HG03139 (cell line): ENCODE results near the gene LGR6.

ENCODE experiments used
- ATAC-seq: cut with Tn5 transposase; IDR thresholded peaks from one replicate; pipeline ENCODE4 v1.9.1; 2021; ENCODE audit not compliant: unreplicated experiment

Gene LGR6

GRCh38 chr1:202217951-202218350, 24.4 kb downstream of the LGR6 start:
- no peak for ATAC-seq

- ATAC-seq: no peak
These were observed 27.1 kb downstream of the LGR6 start for GRCh38 chr1:202220733-202221132.

- ATAC-seq: no peak
These were observed 28.6 kb downstream of the LGR6 start for GRCh38 chr1:202221911-202222909.

GRCh38 chr1:202223121-202223860, 29.7 kb downstream of the LGR6 start:
- ATAC-seq: no peak

- ATAC-seq: no peak
These were observed 30.9 kb downstream of the LGR6 start for GRCh38 chr1:202224453-202224852.

GRCh38 chr1:202225131-202225530, 31.5 kb downstream of the LGR6 start:
- ATAC-seq: no peak

- ATAC-seq: no peak
These were observed 33.6 kb downstream of the LGR6 start for GRCh38 chr1:202227053-202227672.

- no peak for ATAC-seq
These were observed 34.4 kb downstream of the LGR6 start for GRCh38 chr1:202227997-202228401.

- ATAC-seq: no peak
These were observed 35.0 kb downstream of the LGR6 start for GRCh38 chr1:202228484-202229122.

GRCh38 chr1:202229376-202229775, 35.8 kb downstream of the LGR6 start:
- ATAC-seq: no peak

GRCh38 chr1:202230061-202230938, 36.7 kb downstream of the LGR6 start:
- no peak for ATAC-seq

- no peak for ATAC-seq
These were observed 37.5 kb downstream of the LGR6 start for GRCh38 chr1:202230939-202231645.

- ATAC-seq: no peak
These were observed 39.6 kb downstream of the LGR6 start for GRCh38 chr1:202233171-202233570.

- ATAC-seq: no peak
These were observed 40.2 kb downstream of the LGR6 start for GRCh38 chr1:202233804-202234203.

GRCh38 chr1:202234331-202235002, 40.9 kb downstream of the LGR6 start:
- no peak for ATAC-seq

GRCh38 chr1:202235003-202235660, 41.5 kb downstream of the LGR6 start:
- ATAC-seq: no peak

GRCh38 chr1:202235856-202236837, 42.5 kb downstream of the LGR6 start:
- no peak for ATAC-seq
